OCI-LY3 (cell line): ENCODE data around the gene MARVELD3.
"Not testable (repeated sequence)": the region's sequence is repeated elsewhere in the genome, so short reads cannot be mapped to it uniquely, and the experiment has no call there.

Experiments used
- H2AFZ ChIP-seq: fragments of 200-600, 300-600 bp; shearing (Covaris generic); 2 replicates; pipeline ENCODE4 v1.6.0; 2014; ENCODE audit warnings: antibody characterized with exemption, low read depth, low read length
- H3K27ac ChIP-seq: fragments of 200-600, 300-600 bp; sonication (generic); 2 replicates; pipeline ENCODE4 v1.5.1; 2014; ENCODE audit warnings: mild to moderate bottlenecking, low read length, moderate library complexity, mixed read lengths
- H3K27me3 ChIP-seq: fragments of 200-600, 300-600 bp; sonication (generic); 2 replicates; pipeline ENCODE4 v1.6.1; 2014; ENCODE audit warnings: low read depth, low read length, mixed read lengths
- H3K36me3 ChIP-seq: fragments of 200-600, 300-600 bp; sonication (generic); replicated peaks from 2 replicates; pipeline ENCODE3; 2014; ENCODE audit warnings: low read depth, low read length, mixed read lengths
- H3K4me1 ChIP-seq: fragments of 300-600, 200-600 bp; sonication (generic); 2 replicates; pipeline ENCODE4 v1.6.1; 2014; ENCODE audit warnings: low read length, mixed read lengths
- H3K4me2 ChIP-seq: fragments of 200-600, 300-600 bp; sonication (generic); 2 replicates; pipeline ENCODE4 v1.6.1; 2014; ENCODE audit warnings: low read length, mixed read lengths
- H3K4me3 ChIP-seq: fragments of 300-600, 200-600 bp; sonication (generic); 2 replicates; pipeline ENCODE4 v1.5.1; 2014; ENCODE audit warnings: antibody characterized with exemption, mild to moderate bottlenecking, low read length, moderate library complexity
- H3K79me2 ChIP-seq: fragments of 300-600, 200-600 bp; shearing (Covaris generic); 2 replicates; pipeline ENCODE4 v1.6.1; 2014; ENCODE audit warnings: mild to moderate bottlenecking, low read length, mixed read lengths
- H3K9ac ChIP-seq: fragments of 300-600, 200-600 bp; shearing (Covaris generic); 2 replicates; pipeline ENCODE4 v1.6.0; 2014; ENCODE audit warnings: mild to moderate bottlenecking, low read length, moderate library complexity
- H3K9me3 ChIP-seq: fragments of 200-600, 300-600 bp; shearing (Covaris generic); 2 replicates; pipeline ENCODE4 v1.6.1; 2014; ENCODE audit warnings: low read length, mixed read lengths; ENCODE audit not compliant: insufficient read depth
- H4K20me1 ChIP-seq: fragments of 200-600, 300-600 bp; sonication (generic); 2 replicates; pipeline ENCODE4 v1.6.1; 2016; ENCODE audit warnings: low read length, mixed read lengths; ENCODE audit not compliant: insufficient read depth
- EZH2phosphoT487 ChIP-seq: fragments of 200-600 bp; shearing (Covaris generic); IDR thresholded peaks from 2 replicates; pipeline ENCODE4 v1.6.1; 2018; ENCODE audit warnings: antibody characterized with exemption, mixed run types, low read depth
- TF ChIP-seq, protein P1 (sequence below): fragments of 200-600, 300-600 bp; sonication (generic); IDR thresholded peaks from 2 replicates; pipeline ENCODE4 v1.5.1; 2014; ENCODE audit warnings: antibody characterized with exemption, low read length, low read depth

The MARVELD3 gene, protein sequence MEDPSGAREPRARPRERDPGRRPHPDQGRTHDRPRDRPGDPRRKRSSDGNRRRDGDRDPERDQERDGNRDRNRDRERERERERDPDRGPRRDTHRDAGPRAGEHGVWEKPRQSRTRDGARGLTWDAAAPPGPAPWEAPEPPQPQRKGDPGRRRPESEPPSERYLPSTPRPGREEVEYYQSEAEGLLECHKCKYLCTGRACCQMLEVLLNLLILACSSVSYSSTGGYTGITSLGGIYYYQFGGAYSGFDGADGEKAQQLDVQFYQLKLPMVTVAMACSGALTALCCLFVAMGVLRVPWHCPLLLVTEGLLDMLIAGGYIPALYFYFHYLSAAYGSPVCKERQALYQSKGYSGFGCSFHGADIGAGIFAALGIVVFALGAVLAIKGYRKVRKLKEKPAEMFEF

DNA sequence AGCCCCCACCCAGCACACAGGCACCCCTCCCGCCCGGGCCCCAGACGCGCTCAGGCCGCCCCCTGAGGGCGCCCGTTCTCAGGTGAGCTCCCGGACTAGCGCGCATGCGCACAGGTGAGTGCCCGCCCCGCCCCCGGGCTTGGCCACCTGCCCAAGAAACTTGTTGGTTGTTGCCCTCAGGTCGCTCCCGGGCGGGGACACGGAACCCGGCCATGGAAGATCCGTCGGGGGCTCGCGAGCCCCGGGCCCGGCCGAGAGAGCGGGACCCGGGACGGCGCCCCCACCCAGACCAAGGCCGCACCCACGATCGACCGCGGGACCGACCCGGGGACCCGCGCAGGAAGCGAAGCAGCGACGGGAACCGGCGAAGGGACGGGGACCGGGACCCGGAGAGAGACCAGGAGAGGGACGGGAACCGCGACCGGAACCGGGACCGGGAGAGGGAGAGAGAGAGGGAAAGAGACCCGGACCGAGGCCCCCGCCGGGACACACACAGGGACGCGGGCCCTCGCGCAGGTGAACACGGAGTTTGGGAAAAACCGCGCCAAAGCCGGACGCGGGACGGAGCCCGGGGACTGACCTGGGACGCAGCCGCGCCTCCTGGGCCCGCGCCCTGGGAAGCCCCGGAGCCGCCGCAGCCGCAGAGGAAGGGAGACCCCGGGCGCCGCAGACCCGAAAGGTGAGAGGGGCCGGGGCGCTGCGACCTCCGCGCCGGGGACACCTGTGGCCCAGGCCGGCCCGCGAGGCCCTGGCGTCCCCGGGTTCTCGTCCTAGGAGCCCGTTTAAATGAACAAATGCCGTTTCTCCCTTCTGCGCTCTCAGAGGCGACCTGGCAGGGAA is at the start of gene MARVELD3:
Gene MARVELD3 (plus strand): TSS at position 167 of the 840 bp plus-strand sequence. CDS start 46 bp downstream, at position 213.
- Histone ChIP-seq H3K27ac (no peak within 1 kb of the TSS), H3K4me2 (no peak within 1 kb of the TSS), H3K9ac (no peak within 1 kb of the TSS), H3K27me3 (no peaks in the 10 kb centered on the region), H3K4me1 (peaks cover 16% of the 10 kb centered on the region), H3K9me3 (no peaks in the 10 kb centered on the region), H2AFZ (no peak within 1 kb of the TSS), H4K20me1 (no peaks in the 10 kb centered on the region), H3K79me2 (no peaks in the 10 kb centered on the region), H3K36me3 (no peaks in the 10 kb centered on the region), H3K4me3 (no peak within 1 kb of the TSS)
- no peak for TF ChIP-seq EZH2phosphoT487
- TF ChIP-seq, protein P1, sequence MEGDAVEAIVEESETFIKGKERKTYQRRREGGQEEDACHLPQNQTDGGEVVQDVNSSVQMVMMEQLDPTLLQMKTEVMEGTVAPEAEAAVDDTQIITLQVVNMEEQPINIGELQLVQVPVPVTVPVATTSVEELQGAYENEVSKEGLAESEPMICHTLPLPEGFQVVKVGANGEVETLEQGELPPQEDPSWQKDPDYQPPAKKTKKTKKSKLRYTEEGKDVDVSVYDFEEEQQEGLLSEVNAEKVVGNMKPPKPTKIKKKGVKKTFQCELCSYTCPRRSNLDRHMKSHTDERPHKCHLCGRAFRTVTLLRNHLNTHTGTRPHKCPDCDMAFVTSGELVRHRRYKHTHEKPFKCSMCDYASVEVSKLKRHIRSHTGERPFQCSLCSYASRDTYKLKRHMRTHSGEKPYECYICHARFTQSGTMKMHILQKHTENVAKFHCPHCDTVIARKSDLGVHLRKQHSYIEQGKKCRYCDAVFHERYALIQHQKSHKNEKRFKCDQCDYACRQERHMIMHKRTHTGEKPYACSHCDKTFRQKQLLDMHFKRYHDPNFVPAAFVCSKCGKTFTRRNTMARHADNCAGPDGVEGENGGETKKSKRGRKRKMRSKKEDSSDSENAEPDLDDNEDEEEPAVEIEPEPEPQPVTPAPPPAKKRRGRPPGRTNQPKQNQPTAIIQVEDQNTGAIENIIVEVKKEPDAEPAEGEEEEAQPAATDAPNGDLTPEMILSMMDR, result no peak

DNA sequence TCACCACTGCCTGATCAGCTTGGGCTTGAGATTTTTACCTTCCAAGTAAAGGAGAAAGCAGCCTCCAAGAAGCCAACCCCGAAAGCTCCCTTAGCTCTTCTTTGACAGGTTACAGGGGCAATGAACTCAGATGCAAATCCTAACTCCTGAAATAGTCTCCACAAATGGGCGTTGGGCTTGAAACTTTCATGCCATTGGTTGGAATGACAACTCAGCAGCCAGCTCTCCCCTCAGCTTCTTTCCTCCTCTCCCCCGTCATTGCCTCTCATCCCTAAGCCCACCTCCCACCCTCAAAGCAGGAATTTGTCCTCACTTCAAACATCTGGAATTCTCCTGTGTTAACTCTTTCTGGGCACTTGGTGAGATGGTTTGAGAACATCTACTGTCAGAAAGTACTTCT is 49.0 kb upstream of the MARVELD3 start, which contains the start of gene TAT:
Gene TAT (minus strand): TSS at position 122 of the 400 bp plus-strand sequence. CDS start 677 bp downstream, outside the sequence.
- Histone ChIP-seq H3K79me2 (no peaks in the 10 kb centered on the region), H3K27ac (no peak within 1 kb of the TSS), H3K4me3 (no peak within 1 kb of the TSS), H3K36me3 (no peaks in the 10 kb centered on the region), H2AFZ (no peak within 1 kb of the TSS), H3K9ac (no peak within 1 kb of the TSS), H4K20me1 (no peaks in the 10 kb centered on the region), H3K4me2 (no peak within 1 kb of the TSS), H3K4me1 (peaks cover 3% of the 10 kb centered on the region; the same call in 1 of the 2 replicates), H3K9me3 (no peaks in the 10 kb centered on the region), H3K27me3 (no peaks in the 10 kb centered on the region)
- no peak for TF ChIP-seq EZH2phosphoT487
- TF ChIP-seq, protein P1, result no peak

DNA sequence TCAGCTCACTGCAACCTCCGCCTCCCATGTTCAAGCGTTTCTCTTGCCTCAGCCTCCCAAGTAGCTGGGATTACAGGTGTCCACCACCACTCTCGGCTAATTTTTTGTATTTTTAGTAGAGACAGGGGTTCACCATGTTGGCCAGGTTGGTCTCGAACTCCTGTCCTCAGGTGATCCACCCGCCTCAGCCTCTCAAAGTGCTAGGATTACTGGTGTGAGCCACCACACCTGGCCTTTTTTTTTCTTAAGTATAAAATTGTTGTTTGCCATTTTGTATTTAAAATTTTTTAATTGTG is 43.5 kb upstream of the MARVELD3 start:
- H3K4me2 ChIP-seq, H3K9me3 ChIP-seq, H3K9ac ChIP-seq, H3K79me2 ChIP-seq, H3K4me3 ChIP-seq, H3K36me3 ChIP-seq, H3K4me1 ChIP-seq, H2AFZ ChIP-seq, H4K20me1 ChIP-seq, H3K27ac ChIP-seq, H3K27me3 ChIP-seq: not testable (repeated sequence)

DNA sequence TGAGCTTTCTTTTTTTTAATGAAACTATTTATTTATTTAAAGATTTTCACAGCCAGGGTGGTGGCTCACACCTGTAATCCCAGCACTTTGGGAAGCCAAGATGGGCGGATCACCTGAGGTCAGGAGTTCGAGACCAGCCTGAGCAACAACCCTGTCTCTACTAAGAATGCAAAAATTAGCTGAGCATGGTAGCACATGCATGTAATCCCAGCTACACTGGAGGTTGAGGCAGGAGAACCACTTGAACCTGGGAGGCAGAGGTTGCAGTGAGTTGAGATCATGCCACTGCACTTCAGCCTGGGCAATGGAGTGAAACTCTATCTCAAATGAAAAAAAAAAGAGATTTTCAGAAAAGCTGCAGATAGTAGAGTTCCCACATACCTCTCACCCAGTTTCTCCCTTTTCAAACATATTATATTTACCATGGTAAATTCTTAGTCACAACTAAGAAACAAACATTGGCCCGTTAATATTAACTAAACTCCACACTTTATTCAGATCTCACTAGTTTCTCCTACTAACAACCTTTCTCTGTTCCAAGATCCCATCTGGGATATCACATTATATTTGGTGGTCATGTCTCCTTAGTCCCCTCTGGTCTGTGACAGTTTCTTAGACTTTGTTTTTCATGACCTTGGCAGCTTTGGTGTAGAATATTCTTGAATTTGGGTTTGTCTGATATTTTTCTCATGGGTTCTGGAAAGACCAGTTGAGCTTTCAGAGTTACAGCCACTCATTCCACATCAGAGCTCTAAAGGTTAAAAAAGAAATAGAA is 41.3 kb upstream of the MARVELD3 start:
- Histone ChIP-seq H3K79me2 (no peaks in the 10 kb centered on the region), H4K20me1 (no peaks in the 10 kb centered on the region), H3K27ac (no peak overlapping the region), H3K9ac (no peak overlapping the region), H3K4me1 (0 out of 2 replicates have a peak, but pooled peaks cover 3% of the 10 kb centered on the region), H3K9me3 (no peaks in the 10 kb centered on the region), H3K4me3 (no peak overlapping the region), H3K4me2 (no peak overlapping the region), H2AFZ (no peak overlapping the region), H3K27me3 (no peaks in the 10 kb centered on the region), H3K36me3 (no peaks in the 10 kb centered on the region)
- no peak for TF ChIP-seq EZH2phosphoT487
- TF ChIP-seq, protein P1, result no peak
